Upper lobe of left lung (tissue), 4 donors: ENCODE measurements around the gene SMAD2.

ENCODE experiments used
- POLR2AphosphoS5 ChIP-seq, 2 donors: sonication (generic); formaldehyde crosslinking; IDR thresholded peaks; one replicate each; pipeline ENCODE4 v1.5.1; 2017; ENCODE audit warnings: antibody characterized with exemption in 2 of 2
- TF ChIP-seq, protein P1 (sequence below), 6 experiments: fragments of 450-650 bp in 4 of 6; fragments of 200-600 bp in 2 of 6; sonication (generic) in 2 of 6; IDR thresholded peaks; one replicate each; pipeline ENCODE4 v1.5.1; 2016 to 2019; ENCODE audit warnings: antibody characterized with exemption in 6 of 6

DNA sequence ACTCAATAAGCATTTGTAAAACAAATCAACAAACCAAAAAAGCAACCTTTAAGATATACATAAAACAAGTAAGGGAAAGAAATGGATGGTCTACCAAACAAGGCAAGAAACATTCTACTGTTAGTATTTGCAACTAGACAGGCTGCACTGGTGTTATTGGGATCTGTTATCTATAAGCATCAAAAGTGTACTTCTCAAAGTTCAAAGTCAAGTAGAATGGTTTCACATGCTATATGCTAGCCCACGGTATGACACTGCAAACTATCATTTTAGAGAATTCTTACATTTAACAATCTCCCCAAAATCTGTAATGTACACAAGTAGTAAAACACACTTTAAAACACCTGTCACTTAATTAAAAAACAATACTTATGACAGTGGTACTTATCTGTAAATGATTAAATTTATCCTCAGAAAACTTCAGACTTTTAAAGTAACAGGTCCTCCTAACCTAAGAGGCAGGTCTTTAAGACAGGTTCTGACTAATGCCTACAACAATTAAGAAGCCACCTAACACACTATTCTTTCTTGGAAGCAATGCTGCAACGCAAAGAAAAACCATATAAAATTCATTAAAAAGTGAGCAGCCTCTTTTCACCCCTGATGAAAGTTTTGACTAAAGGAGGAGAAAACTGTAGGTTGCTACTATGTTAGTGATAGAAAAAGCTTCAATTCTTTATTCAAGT lies 34.8 kb downstream of the SMAD2 start:
- no peak for TF ChIP-seq POLR2AphosphoS5 (IDR thresholded peaks at IDR 0.05)
- TF ChIP-seq, protein P1, sequence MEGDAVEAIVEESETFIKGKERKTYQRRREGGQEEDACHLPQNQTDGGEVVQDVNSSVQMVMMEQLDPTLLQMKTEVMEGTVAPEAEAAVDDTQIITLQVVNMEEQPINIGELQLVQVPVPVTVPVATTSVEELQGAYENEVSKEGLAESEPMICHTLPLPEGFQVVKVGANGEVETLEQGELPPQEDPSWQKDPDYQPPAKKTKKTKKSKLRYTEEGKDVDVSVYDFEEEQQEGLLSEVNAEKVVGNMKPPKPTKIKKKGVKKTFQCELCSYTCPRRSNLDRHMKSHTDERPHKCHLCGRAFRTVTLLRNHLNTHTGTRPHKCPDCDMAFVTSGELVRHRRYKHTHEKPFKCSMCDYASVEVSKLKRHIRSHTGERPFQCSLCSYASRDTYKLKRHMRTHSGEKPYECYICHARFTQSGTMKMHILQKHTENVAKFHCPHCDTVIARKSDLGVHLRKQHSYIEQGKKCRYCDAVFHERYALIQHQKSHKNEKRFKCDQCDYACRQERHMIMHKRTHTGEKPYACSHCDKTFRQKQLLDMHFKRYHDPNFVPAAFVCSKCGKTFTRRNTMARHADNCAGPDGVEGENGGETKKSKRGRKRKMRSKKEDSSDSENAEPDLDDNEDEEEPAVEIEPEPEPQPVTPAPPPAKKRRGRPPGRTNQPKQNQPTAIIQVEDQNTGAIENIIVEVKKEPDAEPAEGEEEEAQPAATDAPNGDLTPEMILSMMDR (IDR thresholded peaks at IDR 0.05): no peak
